GM12878 (cell line): ENCODE measurements around the gene MYCBP2. TPM values are rescaled to one million over a fixed set of nuclear protein-coding genes. Genes with fewer than 3 reads are reported as not detected.

ENCODE experiments used
- ATAC-seq: fragments of 200-7000 bp; cut with Tn5 transposase; 3 replicates; pipeline ENCODE4 v1.9.1; 2020; ENCODE audit warnings: mild to moderate bottlenecking, moderate library complexity
- BruUV-seq: library from RNA; stranded (reverse); fragments of 400-500 nt; replicated peaks from 2 replicates; lab custom pipeline; 2021; lab: Mats Ljungman, UMichigan
- CTCF ChIA-PET: fragments of 300-600 bp; sonication (Branson Sonifier 250); formaldehyde crosslinking; extraction: SDS; loops from one replicate; lab custom pipeline; 2021; ENCODE audit warnings: inconsistent platforms; lab: Yijun Ruan, JAX
- POLR2A ChIA-PET: fragments of 350-600 bp; formaldehyde crosslinking; extraction: SDS; loops from one replicate; lab custom pipeline; 2021; ENCODE audit warnings: inconsistent platforms; lab: Charles Lee
- RAD21 ChIA-PET: fragments of 300-600 bp; sonication (Branson Sonifier 250); formaldehyde crosslinking; loops from one replicate; lab custom pipeline; 2023; ENCODE audit warnings: antibody characterized with exemption; ENCODE audit not compliant: unreplicated experiment; lab: Charles Lee
- SMC1A ChIA-PET: fragments of 300-600 bp; sonication (Branson Sonifier 250); formaldehyde crosslinking; loops from one replicate; lab custom pipeline; 2023; ENCODE audit not compliant: unreplicated experiment, uncharacterized antibody; lab: Charles Lee
- DNase-seq: peaks from one replicate; pipeline ENCODE4 v3.0.0-alpha.2; 2011; ENCODE audit warnings: low read depth, low spot score
- FAIRE-seq: peaks from 3 replicates; lab custom pipeline; 2011; peaks lifted over from hg19 to GRCh38; lab: Jason Lieb, UNC
- H2AFZ ChIP-seq: 2 replicates; pipeline ENCODE4 v1.6.0; 2011; ENCODE audit warnings: low read depth, low read length, control low read depth; ENCODE audit not compliant: control insufficient read depth
- H3K27ac ChIP-seq: 2 replicates; pipeline ENCODE4 v1.5.1; 2011; ENCODE audit warnings: control low read depth; ENCODE audit not compliant: control insufficient read depth, insufficient read depth
- H3K27me3 ChIP-seq, 2 experiments: replicated peaks in 1 of 2; 2 replicates each; pipeline versions ENCODE4 v1.6.0 to v1.6.1; 2011; ENCODE audit warnings: low read length in 1 of 2; ENCODE audit not compliant: control insufficient read depth in 2 of 2, insufficient read depth in 2 of 2
- H3K36me3 ChIP-seq, 2 experiments: 2 replicates each; pipeline ENCODE4 v1.5.1; 2011; ENCODE audit warnings: low read length in 1 of 2; ENCODE audit not compliant: control insufficient read depth in 2 of 2, insufficient read depth in 2 of 2
- H3K4me1 ChIP-seq: 2 replicates; pipeline ENCODE4 v1.6.1; 2011; ENCODE audit warnings: mild to moderate bottlenecking, low read length, moderate library complexity, mixed read lengths; ENCODE audit not compliant: control insufficient read depth, insufficient read depth
- H3K4me2 ChIP-seq: 2 replicates; pipeline ENCODE4 v1.6.0; 2011; ENCODE audit warnings: control low read depth; ENCODE audit not compliant: control insufficient read depth, insufficient read depth
- H3K4me3 ChIP-seq: fragments of 200-600 bp; sonication (generic); 2 replicates; pipeline ENCODE4 v1.5.1; 2016
- H3K79me2 ChIP-seq: 2 replicates; pipeline ENCODE4 v1.6.0; 2011; ENCODE audit warnings: low read length; ENCODE audit not compliant: control insufficient read depth, insufficient read depth
- H3K9ac ChIP-seq: 2 replicates; pipeline ENCODE4 v1.8.0; 2011; ENCODE audit warnings: low read length, control low read depth, mixed read lengths; ENCODE audit not compliant: control insufficient read depth, insufficient read depth
- H3K9me3 ChIP-seq: replicated peaks from 3 replicates; pipeline ENCODE4 v1.5.1; 2011; ENCODE audit warnings: mild to moderate bottlenecking, low read length; ENCODE audit not compliant: control insufficient read depth, insufficient read depth
- H4K20me1 ChIP-seq: 2 replicates; pipeline ENCODE4 v1.6.0; 2011; ENCODE audit not compliant: control insufficient read depth, insufficient read depth
- ATF3 ChIP-seq: IDR thresholded peaks from 2 replicates; pipeline ENCODE4 v1.6.1; 2011; ENCODE audit warnings: low read depth, mild to moderate bottlenecking, low read length, moderate library complexity, borderline replicate concordance; ENCODE audit errors: extremely low read depth
- BRCA1 ChIP-seq: IDR thresholded peaks from 2 replicates; pipeline ENCODE4 v1.6.1; 2011; ENCODE audit warnings: low read depth, low read length, improper control_type of control experiment
- CBFB ChIP-seq: IDR thresholded peaks from 2 replicates; pipeline ENCODE4 v1.6.1; 2016; ENCODE audit warnings: antibody characterized with exemption, low read depth
- HCFC1 ChIP-seq: fragments of 150-350 bp; IDR thresholded peaks from 2 replicates; pipeline ENCODE4 v1.6.1; 2014; ENCODE audit warnings: low read length
- IRF4 ChIP-seq: IDR thresholded peaks from 2 replicates; pipeline ENCODE4 v1.6.1; 2011; ENCODE audit warnings: low read depth, low read length
- JUNB ChIP-seq: IDR thresholded peaks from 2 replicates; pipeline ENCODE4 v1.6.1; 2016; ENCODE audit warnings: antibody characterized with exemption, mild to moderate bottlenecking
- MAX ChIP-seq: IDR thresholded peaks from 2 replicates; pipeline ENCODE4 v1.6.1; 2012; ENCODE audit warnings: low read depth, low read length, improper control_type of control experiment
- MTA3 ChIP-seq: IDR thresholded peaks from 2 replicates; pipeline ENCODE4 v1.6.1; 2012; ENCODE audit warnings: low read length, inconsistent platforms, borderline replicate concordance
- MYB ChIP-seq: fragments of 150-350 bp; IDR thresholded peaks from 2 replicates; pipeline ENCODE4 v1.6.1; 2014; ENCODE audit warnings: mild to moderate bottlenecking, low read depth, low read length, borderline replicate concordance
- MYC ChIP-seq: IDR thresholded peaks from 2 replicates; pipeline ENCODE4 v1.6.1; 2011; ENCODE audit warnings: mild to moderate bottlenecking, low read length, moderate library complexity, inconsistent platforms; ENCODE audit not compliant: insufficient read depth, insufficient replicate concordance, insufficient read length, severe bottlenecking
- NFIC ChIP-seq: IDR thresholded peaks from 2 replicates; pipeline ENCODE4 v1.6.1; 2012; ENCODE audit warnings: low read depth, mild to moderate bottlenecking, inconsistent platforms, low read length, moderate library complexity
- POLR2AphosphoS5 ChIP-seq: IDR thresholded peaks from 2 replicates; pipeline ENCODE4 v1.6.1; 2011; ENCODE audit warnings: mild to moderate bottlenecking, low read length, inconsistent platforms
- RAD21 ChIP-seq: IDR thresholded peaks from 2 replicates; pipeline ENCODE4 v1.6.1; 2011; ENCODE audit warnings: mild to moderate bottlenecking, low read depth, low read length, moderate library complexity; ENCODE audit not compliant: insufficient read depth
- TARDBP ChIP-seq: IDR thresholded peaks from 2 replicates; pipeline ENCODE4 v1.6.1; 2016; ENCODE audit warnings: borderline replicate concordance
- USF1 ChIP-seq: IDR thresholded peaks from 2 replicates; pipeline ENCODE4 v1.6.1; 2011; ENCODE audit warnings: borderline replicate concordance, low read depth, mild to moderate bottlenecking, moderate library complexity, mixed read lengths, low read length; ENCODE audit not compliant: insufficient read depth; ENCODE audit errors: extremely low read length
- ZNF622 ChIP-seq: fragments of 450-650 bp; IDR thresholded peaks from 2 replicates; pipeline ENCODE4 v1.6.1; 2017; ENCODE audit warnings: mild to moderate bottlenecking, inconsistent platforms
- ZSCAN29 ChIP-seq: fragments of 450-650 bp; IDR thresholded peaks from 2 replicates; pipeline ENCODE4 v1.6.1; 2017; ENCODE audit warnings: mild to moderate bottlenecking, moderate library complexity
- WGBS: methylation state at CpG from one replicate; pipeline ENCODE4 v1.1.6; 2016; ENCODE audit warnings: low lambda C conversion rate; ENCODE audit not compliant: insufficient replicate concordance, insufficient coverage; ENCODE audit errors: missing lambda C conversion rate; 5-methylcytosine and 5-hydroxymethylcytosine counted together
- in situ Hi-C: fragments of 300-500 bp; cut with MboI; formaldehyde crosslinking; loops from 9 replicates; pipeline ENCODE4 v1.14.3; 2018; ENCODE audit warnings: mixed read lengths
- intact Hi-C: fragments of 100-400 bp; cut with micrococcal nuclease; formaldehyde crosslinking; loops from one replicate; pipeline ENCODE4 v1.14.2; 2022; ENCODE audit not compliant: unreplicated experiment
- polyA plus RNA-seq, 11 experiments: library from polyadenylated mRNA; depleted of rRNA in 4 of 11; unstranded in 6 of 11; stranded (reverse) in 5 of 11; fragments of >200 nt; fragmentation: Nextera tagmentation in 4 of 11; fragmentation: Illumina TruSeq in 1 of 11; extraction: Ambion mirVana in 4 of 11; extraction: Trizol in 1 of 11; gene quantifications; 1 replicate in 1 of 11; 2 replicates in 10 of 11; pipeline versions ENCODE4 v1.2.1 to v1.2.3, GENCODE V29; 2011 to 2016; ENCODE audit warnings: inconsistent platforms in 2 of 11, missing spikeins in 2 of 11, low read depth in 1 of 11
- total RNA-seq, 4 experiments: library from RNA; depleted of rRNA in 3 of 4; stranded (reverse); fragments of >200 nt in 3 of 4; fragmentation: Illumina TruSeq in 1 of 4; extraction: Trizol in 1 of 4; gene quantifications; 2 replicates each; pipeline versions ENCODE4 v1.2.1 to v1.2.3, GENCODE V29; 2013 to 2021

MYCBP2 gene
- total and polyA plus RNA-seq, 10 of the 15 experiments (the other 5 are each of a cell fraction or from before 2014, with no cell fraction given): 51.9 to 152 (median 98.2) TPM

- ATAC-seq: no peak; the same call in 2 of the 3 replicates
- H3K9me3 ChIP-seq: no peaks in the 10 kb centered on the region
- WGBS: 69% methylated on average over 4 of the region's 4 CpGs
- H3K27ac ChIP-seq: no peak overlapping the region
- H4K20me1 ChIP-seq: no peaks in the 10 kb centered on the region
- H3K4me1 ChIP-seq: no peaks in the 10 kb centered on the region
- intact Hi-C loops (no loop called here), in situ Hi-C loops (no loop called here)
- H3K9ac ChIP-seq: no peak overlapping the region
- no peaks in the 10 kb centered on the region for H3K79me2 ChIP-seq
- no peak for TF ChIP-seq JUNB
- no peak for TF ChIP-seq RAD21
- no peak for TF ChIP-seq ATF3
- TF ChIP-seq MYB: no peak
- no peak for TF ChIP-seq MAX
- TF ChIP-seq POLR2AphosphoS5: no peak
- TF ChIP-seq ZNF622: no peak
- no peak for TF ChIP-seq TARDBP
- TF ChIP-seq ZSCAN29: no peak
- TF ChIP-seq CBFB: no peak
- TF ChIP-seq NFIC: no peak
- TF ChIP-seq HCFC1: no peak
- no peak for TF ChIP-seq USF1
- no peak for TF ChIP-seq BRCA1
- TF ChIP-seq MYC: no peak
- no peak for TF ChIP-seq MTA3
- no peak for TF ChIP-seq IRF4
- CTCF ChIA-PET: no interaction called here
- H2AFZ ChIP-seq: no peak overlapping the region
- SMC1A ChIA-PET: interaction anchor here (0.9 kb wide), 1 partner anchor 11 kb away, joined by 3 read pairs; no protein-coding TSS in a partner anchor
- no TSS peak for BruUV-seq
- no peak for FAIRE-seq
- DNase-seq: no peak
- H3K4me3 ChIP-seq: no peak overlapping the region
- H3K36me3 ChIP-seq: peaks cover 8 to 30% of the 10 kb centered on the region in 2 experiments
- no peak overlapping the region for H3K4me2 ChIP-seq
- POLR2A ChIA-PET: no interaction called here
- no peaks in the 10 kb centered on the region for H3K27me3 ChIP-seq
- RAD21 ChIA-PET: no interaction called here
These were observed 130.8 kb downstream of the MYCBP2 start for GRCh38 chr13:77196052-77196618.
